Pericardium fibroblast (primary cell): ENCODE results near the gene NUSAP1. TPM values are rescaled to one million over a fixed set of nuclear protein-coding genes. Genes with fewer than 3 reads are reported as not detected.

Experiments used
- total RNA-seq: library from RNA; depleted of rRNA; stranded (reverse); fragments of >200 nt; gene quantifications from 2 replicates; pipeline ENCODE4 v1.2.3, GENCODE V29; 2015

The NUSAP1 gene
- total RNA-seq, result 10.1 and 10.9 TPM in 2 replicates

DNA sequence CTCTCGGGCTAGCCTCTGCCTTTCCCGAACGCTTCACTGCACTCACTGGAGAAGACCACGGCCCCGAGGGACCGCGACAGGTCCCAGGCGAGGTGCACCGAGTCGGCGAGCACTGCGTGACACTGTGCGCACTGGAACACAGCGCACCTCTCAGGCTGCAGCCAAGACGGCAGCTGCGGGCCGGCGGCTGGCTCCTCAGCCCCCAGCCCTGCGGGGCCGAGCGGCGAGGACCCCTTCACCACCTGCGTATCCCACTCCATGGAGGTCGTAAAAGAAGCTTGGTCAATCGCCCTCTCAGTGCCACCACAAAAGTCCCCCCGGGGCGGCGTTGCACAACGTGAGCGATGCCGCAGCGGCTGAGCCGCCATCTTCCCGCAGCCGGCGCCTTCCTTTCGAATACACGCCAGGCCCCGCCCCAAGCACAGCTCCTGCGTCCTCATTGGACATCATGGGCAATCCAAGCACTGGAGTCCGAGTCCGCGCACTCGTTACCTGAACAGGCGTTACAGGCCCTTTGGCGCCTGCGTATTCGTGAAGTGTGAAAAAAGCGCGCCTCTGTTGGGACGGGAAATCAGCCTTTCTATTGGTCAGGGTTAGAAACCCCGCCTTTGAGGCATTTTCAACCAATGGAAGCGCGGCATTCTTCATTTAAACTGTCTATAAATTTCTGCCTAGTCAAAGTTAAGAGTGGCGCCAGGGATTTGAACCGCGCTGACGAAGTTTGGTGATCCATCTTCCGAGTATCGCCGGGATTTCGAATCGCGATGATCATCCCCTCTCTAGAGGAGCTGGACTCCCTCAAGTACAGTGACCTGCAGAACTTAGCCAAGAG lies at the start of gene NUSAP1, which contains the start of gene OIP5:
TSS of gene NUSAP1 (plus strand) at position 688 of the 832 bp plus-strand sequence. CDS start at position 765, 77 bp downstream.
TSS of gene OIP5 (minus strand) at position 398 of the 832 bp plus-strand sequence. CDS start at position 368, 30 bp downstream.

GRCh38 chr15:41416742-41417417 lies 84.2 kb downstream of the NUSAP1 start, which contains the start of gene RTF1:
RTF1 (plus strand) TSS chr15:41417095; CDS start chr15:41417116, 21 bp downstream.

Other genes starting within 250 kb of the NUSAP1 start
- 23.8 and 28.7 TPM in 2 replicates for gene INO80, start 216.6 kb upstream of the NUSAP1 start, total RNA-seq
- not detected in 2 replicates for gene EXD1, start 102.1 kb upstream of the NUSAP1 start, total RNA-seq
- 130 and 135 TPM in 2 replicates for gene CHP1, start 101.6 kb upstream of the NUSAP1 start, total RNA-seq
- gene OIP5, start 290 bp upstream of the NUSAP1 start, total RNA-seq, result 0.58 TPM in 1 of 2 replicates, not detected in the other
- gene NDUFAF1, start 69.6 kb downstream of the NUSAP1 start, total RNA-seq, result 9.9 and 27.1 TPM in 2 replicates
- gene RTF1, start 84.2 kb downstream of the NUSAP1 start, total RNA-seq, result 12.9 and 28.1 TPM in 2 replicates
- gene ITPKA, start 161.0 kb downstream of the NUSAP1 start, total RNA-seq, result 2.8 and 4.8 TPM in 2 replicates
- gene LTK, start 180.9 kb downstream of the NUSAP1 start, total RNA-seq, result not detected in 2 replicates
- gene RPAP1, start 211.4 kb downstream of the NUSAP1 start, total RNA-seq, result 19.8 and 21.6 TPM in 2 replicates
- 15.4 and 24.0 TPM in 2 replicates for gene TYRO3, start 226.3 kb downstream of the NUSAP1 start, total RNA-seq